ENCODE data around the gene PLXNA4.

Gene PLXNA4

GRCh38 chr7:132192809-132193208 is 383.5 kb downstream of the PLXNA4 start:
- Histone ChIP-seq H3K14ac (ENCODE audit: low read length) (no peak overlapping the region), H2AK5ac (ENCODE audit: low read length) (no peak overlapping the region), H2BK12ac (ENCODE audit: low read length) (no peak overlapping the region), H3K36me3 (ENCODE audit: control insufficient read depth in 1 of 2, insufficient read depth in 2 of 2, low read length in 2 of 2) (no peaks in the 10 kb centered on the region), H4K8ac (ENCODE audit: low read depth, low read length) (no peak overlapping the region), H2BK120ac (ENCODE audit: insufficient read depth, low read length, poor library complexity) (no peak overlapping the region), H3K9me3 (ENCODE audit: insufficient read depth, low read depth, low read length) (peaks cover 3% of the 10 kb centered on the region), H3K4me1 (ENCODE audit: control insufficient read depth in 1 of 2, insufficient read depth in 2 of 2, low read length in 2 of 2) (no peaks in the 10 kb centered on the region), H3K9ac (ENCODE audit: low read length) (no peak overlapping the region), H3K79me2 (ENCODE audit: control insufficient read depth, insufficient read depth, low read length, poor library complexity) (no peaks in the 10 kb centered on the region), H4K12ac (ENCODE audit: low read depth, low read length) (no peak overlapping the region), H3K27ac (ENCODE audit: low read depth, low read length) (no peak overlapping the region), H3K23ac (ENCODE audit: low read length) (no peak overlapping the region), H3K79me1 (ENCODE audit: low read length) (no peaks in the 10 kb centered on the region), H3K4me3 (ENCODE audit: low read depth, low read length) (no peak overlapping the region), H3K4ac (ENCODE audit: low read depth, low read length) (no peak overlapping the region), H3K18ac (ENCODE audit: low read length) (no peak overlapping the region), H3K4me2 (ENCODE audit: low read length) (no peak overlapping the region), H2BK5ac (ENCODE audit: low read depth, low read length, poor library complexity) (no peak overlapping the region), H3K27me3 (ENCODE audit: insufficient read depth, low read length) (no peaks in the 10 kb centered on the region), H2AFZ (ENCODE audit: insufficient read depth, low read length, poor library complexity) (no peak overlapping the region), H4K91ac (ENCODE audit: low read depth, low read length) (no peak overlapping the region)
- DNase-seq: no peak

GRCh38 chr7:132191418-132191817 is 384.9 kb downstream of the PLXNA4 start:
- Histone ChIP-seq H3K4me2 (ENCODE audit: low read length) (no peak overlapping the region), H3K14ac (ENCODE audit: low read length) (no peak overlapping the region), H3K79me2 (ENCODE audit: control insufficient read depth, insufficient read depth, low read length, poor library complexity) (no peaks in the 10 kb centered on the region), H2BK5ac (ENCODE audit: low read depth, low read length, poor library complexity) (no peak overlapping the region), H2AK5ac (ENCODE audit: low read length) (no peak overlapping the region), H3K27me3 (ENCODE audit: insufficient read depth, low read length) (no peaks in the 10 kb centered on the region), H3K4ac (ENCODE audit: low read depth, low read length) (no peak overlapping the region), H4K8ac (ENCODE audit: low read depth, low read length) (no peak overlapping the region), H3K9ac (ENCODE audit: low read length) (no peak overlapping the region), H3K4me3 (ENCODE audit: low read depth, low read length) (no peak overlapping the region), H2BK12ac (ENCODE audit: low read length) (no peak overlapping the region), H2BK120ac (ENCODE audit: insufficient read depth, low read length, poor library complexity) (no peak overlapping the region), H3K4me1 (ENCODE audit: control insufficient read depth in 1 of 2, insufficient read depth in 2 of 2, low read length in 2 of 2) (no peaks in the 10 kb centered on the region), H3K27ac (ENCODE audit: low read depth, low read length) (no peak overlapping the region), H4K12ac (ENCODE audit: low read depth, low read length) (no peak overlapping the region), H4K91ac (ENCODE audit: low read depth, low read length) (no peak overlapping the region), H3K23ac (ENCODE audit: low read length) (no peak overlapping the region), H3K36me3 (ENCODE audit: control insufficient read depth in 1 of 2, insufficient read depth in 2 of 2, low read length in 2 of 2) (no peaks in the 10 kb centered on the region), H2AFZ (ENCODE audit: insufficient read depth, low read length, poor library complexity) (no peak overlapping the region), H3K18ac (ENCODE audit: low read length) (no peak overlapping the region), H3K79me1 (ENCODE audit: low read length) (no peaks in the 10 kb centered on the region), H3K9me3 (ENCODE audit: insufficient read depth, low read depth, low read length) (peaks cover 7% of the 10 kb centered on the region)
- no CpG with 5 or more reads among the region's 3 CpGs for WGBS (ENCODE audit: extremely low coverage, insufficient coverage, insufficient read length)
- no peak for DNase-seq

GRCh38 chr7:132190683-132191082 is 385.6 kb downstream of the PLXNA4 start:
- Histone ChIP-seq H3K4me3 (ENCODE audit: low read depth, low read length) (no peak overlapping the region), H2BK120ac (ENCODE audit: insufficient read depth, low read length, poor library complexity) (no peak overlapping the region)
- no CpG with 5 or more reads among the region's 7 CpGs for WGBS (ENCODE audit: extremely low coverage, insufficient coverage, insufficient read length)

GRCh38 chr7:132189881-132190280 is 386.4 kb downstream of the PLXNA4 start:
- Histone ChIP-seq H2BK120ac (ENCODE audit: insufficient read depth, low read length, poor library complexity) (no peak overlapping the region), H3K18ac (ENCODE audit: low read length) (no peak overlapping the region), H3K4me1 (ENCODE audit: control insufficient read depth in 1 of 2, insufficient read depth in 2 of 2, low read length in 2 of 2) (no peaks in the 10 kb centered on the region), H4K12ac (ENCODE audit: low read depth, low read length) (no peak overlapping the region), H3K9ac (ENCODE audit: low read length) (no peak overlapping the region), H4K91ac (ENCODE audit: low read depth, low read length) (no peak overlapping the region), H3K23ac (ENCODE audit: low read length) (no peak overlapping the region), H3K4me2 (ENCODE audit: low read length) (no peak overlapping the region), H3K9me3 (ENCODE audit: insufficient read depth, low read depth, low read length) (peaks cover 16% of the 10 kb centered on the region), H3K79me2 (ENCODE audit: control insufficient read depth, insufficient read depth, low read length, poor library complexity) (no peaks in the 10 kb centered on the region), H3K14ac (ENCODE audit: low read length) (no peak overlapping the region), H3K27me3 (ENCODE audit: insufficient read depth, low read length) (peaks cover 3% of the 10 kb centered on the region), H3K27ac (ENCODE audit: low read depth, low read length) (no peak overlapping the region), H2BK12ac (ENCODE audit: low read length) (no peak overlapping the region), H3K79me1 (ENCODE audit: low read length) (no peaks in the 10 kb centered on the region), H2BK5ac (ENCODE audit: low read depth, low read length, poor library complexity) (no peak overlapping the region), H3K36me3 (ENCODE audit: control insufficient read depth in 1 of 2, insufficient read depth in 2 of 2, low read length in 2 of 2) (no peaks in the 10 kb centered on the region), H2AFZ (ENCODE audit: insufficient read depth, low read length, poor library complexity) (no peak overlapping the region), H2AK5ac (ENCODE audit: low read length) (no peak overlapping the region), H3K4ac (ENCODE audit: low read depth, low read length) (no peak overlapping the region), H4K8ac (ENCODE audit: low read depth, low read length) (no peak overlapping the region), H3K4me3 (ENCODE audit: low read depth, low read length) (no peak overlapping the region)
- DNase-seq: no peak

More at GRCh38 chr7:132190683-132191082, 385.6 kb downstream of the PLXNA4 start:
- no peaks in the 10 kb centered on the region for H3K36me3 ChIP-seq (ENCODE audit: control insufficient read depth in 1 of 2, insufficient read depth in 2 of 2, low read length in 2 of 2)
- DNase-seq: no peak
- H3K9ac ChIP-seq (ENCODE audit: low read length): no peak overlapping the region
- H3K4ac ChIP-seq (ENCODE audit: low read depth, low read length): no peak overlapping the region
- no peak overlapping the region for H4K8ac ChIP-seq (ENCODE audit: low read depth, low read length)
- no peaks in the 10 kb centered on the region for H3K79me1 ChIP-seq (ENCODE audit: low read length)
- no peak overlapping the region for H3K18ac ChIP-seq (ENCODE audit: low read length)
- H2AFZ ChIP-seq (ENCODE audit: insufficient read depth, low read length, poor library complexity): no peak overlapping the region
- H2BK5ac ChIP-seq (ENCODE audit: low read depth, low read length, poor library complexity): no peak overlapping the region
- no peak overlapping the region for H4K91ac ChIP-seq (ENCODE audit: low read depth, low read length)
- H3K4me1 ChIP-seq (ENCODE audit: control insufficient read depth in 1 of 2, insufficient read depth in 2 of 2, low read length in 2 of 2): no peaks in the 10 kb centered on the region
- no peak overlapping the region for H3K4me2 ChIP-seq (ENCODE audit: low read length)
- no peaks in the 10 kb centered on the region for H3K79me2 ChIP-seq (ENCODE audit: control insufficient read depth, insufficient read depth, low read length, poor library complexity)
- no peak overlapping the region for H2AK5ac ChIP-seq (ENCODE audit: low read length)
- H3K23ac ChIP-seq (ENCODE audit: low read length): no peak overlapping the region
- H4K12ac ChIP-seq (ENCODE audit: low read depth, low read length): no peak overlapping the region
- no peak overlapping the region for H2BK12ac ChIP-seq (ENCODE audit: low read length)
- no peak overlapping the region for H3K27ac ChIP-seq (ENCODE audit: low read depth, low read length)
- no peak overlapping the region for H3K14ac ChIP-seq (ENCODE audit: low read length)
- no peaks in the 10 kb centered on the region for H3K27me3 ChIP-seq (ENCODE audit: insufficient read depth, low read length)
- peaks cover 13% of the 10 kb centered on the region for H3K9me3 ChIP-seq (ENCODE audit: insufficient read depth, low read depth, low read length)

All from trophoblast cell (in vitro differentiated cells and primary cell).